ENCODE measurements around the gene SSBP2. TPM values are rescaled to one million over a fixed set of nuclear protein-coding genes. Genes with fewer than 3 reads are reported as not detected.
"Not testable (repeated sequence)": the region's sequence is repeated elsewhere in the genome, so short reads cannot be mapped to it uniquely, and the experiment has no call there.

SSBP2 gene
- total RNA-seq, 1 experiment from 2014 or later = 0.10 TPM

GRCh38 chr5:81700166-81700565 is 50.7 kb downstream of the SSBP2 start:
- no peak for DNase-seq (ENCODE audit: low read depth)
- in situ Hi-C loops (cut with HindIII; ENCODE audit: low pct_unique_long_range_greater_than_20kb, low sequenced_read_pairs) = no loop called here

- DNase-seq (ENCODE audit: low read depth) = no peak
These were observed 52.1 kb downstream of the SSBP2 start for GRCh38 chr5:81698813-81699212.

GRCh38 chr5:81696418-81697397 is 54.2 kb downstream of the SSBP2 start:
- DNase-seq (ENCODE audit: low read depth) = no peak
- in situ Hi-C loops (cut with HindIII; ENCODE audit: low pct_unique_long_range_greater_than_20kb, low sequenced_read_pairs) = no loop called here

More at GRCh38 chr5:81698813-81699212, 52.1 kb downstream of the SSBP2 start:
- in situ Hi-C loops (cut with HindIII; ENCODE audit: low pct_unique_long_range_greater_than_20kb, low sequenced_read_pairs) = no loop called here

GRCh38 chr5:81694726-81695125 is 56.2 kb downstream of the SSBP2 start:
- no peak for DNase-seq (ENCODE audit: low read depth)
- in situ Hi-C loops (cut with HindIII; ENCODE audit: low pct_unique_long_range_greater_than_20kb, low sequenced_read_pairs) = no loop called here

- in situ Hi-C loops (cut with HindIII; ENCODE audit: low pct_unique_long_range_greater_than_20kb, low sequenced_read_pairs) = no loop called here
These were observed 62.7 kb downstream of the SSBP2 start for GRCh38 chr5:81688215-81688614.

GRCh38 chr5:81687292-81687691 is 63.6 kb downstream of the SSBP2 start:
- in situ Hi-C loops (cut with HindIII; ENCODE audit: low pct_unique_long_range_greater_than_20kb, low sequenced_read_pairs) = no loop called here
- no peak for DNase-seq (ENCODE audit: low read depth)

More at GRCh38 chr5:81688215-81688614, 62.7 kb downstream of the SSBP2 start:
- no peak for DNase-seq (ENCODE audit: low read depth)

- in situ Hi-C loops (cut with HindIII; ENCODE audit: low pct_unique_long_range_greater_than_20kb, low sequenced_read_pairs) = no loop called here
- DNase-seq (ENCODE audit: low read depth) = no peak
These were observed 65.4 kb downstream of the SSBP2 start for GRCh38 chr5:81685471-81685870.

- in situ Hi-C loops (cut with HindIII; ENCODE audit: low pct_unique_long_range_greater_than_20kb, low sequenced_read_pairs) = no loop called here
- DNase-seq (ENCODE audit: low read depth) = no peak
These were observed 71.0 kb downstream of the SSBP2 start for GRCh38 chr5:81679885-81680284.

GRCh38 chr5:81675420-81675819 is 75.5 kb downstream of the SSBP2 start:
- in situ Hi-C loops (cut with HindIII; ENCODE audit: low pct_unique_long_range_greater_than_20kb, low sequenced_read_pairs) = no loop called here
- DNase-seq (ENCODE audit: low read depth) = no peak

GRCh38 chr5:81665795-81666194 is 85.1 kb downstream of the SSBP2 start:
- in situ Hi-C loops (cut with HindIII; ENCODE audit: low pct_unique_long_range_greater_than_20kb, low sequenced_read_pairs) = no loop called here
- DNase-seq (ENCODE audit: low read depth) = no peak

GRCh38 chr5:81660624-81661023 is 90.3 kb downstream of the SSBP2 start:
- in situ Hi-C loops (cut with HindIII; ENCODE audit: low pct_unique_long_range_greater_than_20kb, low sequenced_read_pairs); DNase-seq (ENCODE audit: low read depth): not testable (repeated sequence)

GRCh38 chr5:81657386-81657785 is 93.5 kb downstream of the SSBP2 start:
- no peak for DNase-seq (ENCODE audit: low read depth)
- in situ Hi-C loops (cut with HindIII; ENCODE audit: low pct_unique_long_range_greater_than_20kb, low sequenced_read_pairs) = no loop called here

- DNase-seq (ENCODE audit: low read depth) = no peak
- in situ Hi-C loops (cut with HindIII; ENCODE audit: low pct_unique_long_range_greater_than_20kb, low sequenced_read_pairs) = no loop called here
These were observed 94.1 kb downstream of the SSBP2 start for GRCh38 chr5:81656783-81657182.

GRCh38 chr5:81650987-81651386 is 99.9 kb downstream of the SSBP2 start:
- no peak for DNase-seq (ENCODE audit: low read depth)
- in situ Hi-C loops (cut with HindIII; ENCODE audit: low pct_unique_long_range_greater_than_20kb, low sequenced_read_pairs) = no loop called here

GRCh38 chr5:81646469-81646995 is 104.4 kb downstream of the SSBP2 start:
- no peak for DNase-seq (ENCODE audit: low read depth)
- in situ Hi-C loops (cut with HindIII; ENCODE audit: low pct_unique_long_range_greater_than_20kb, low sequenced_read_pairs) = no loop called here

- DNase-seq (ENCODE audit: low read depth) = no peak
- in situ Hi-C loops (cut with HindIII; ENCODE audit: low pct_unique_long_range_greater_than_20kb, low sequenced_read_pairs) = no loop called here
These were observed 108.7 kb downstream of the SSBP2 start for GRCh38 chr5:81642210-81642609.

- DNase-seq (ENCODE audit: low read depth) = no peak
- in situ Hi-C loops (cut with HindIII; ENCODE audit: low pct_unique_long_range_greater_than_20kb, low sequenced_read_pairs) = no loop called here
These were observed 111.3 kb downstream of the SSBP2 start for GRCh38 chr5:81639556-81639955.

GRCh38 chr5:81638471-81638870 is 112.4 kb downstream of the SSBP2 start:
- no peak for DNase-seq (ENCODE audit: low read depth)
- in situ Hi-C loops (cut with HindIII; ENCODE audit: low pct_unique_long_range_greater_than_20kb, low sequenced_read_pairs) = no loop called here

GRCh38 chr5:81633891-81634290 is 117.0 kb downstream of the SSBP2 start:
- in situ Hi-C loops (cut with HindIII; ENCODE audit: low pct_unique_long_range_greater_than_20kb, low sequenced_read_pairs) = no loop called here
- no peak for DNase-seq (ENCODE audit: low read depth)

- in situ Hi-C loops (cut with HindIII; ENCODE audit: low pct_unique_long_range_greater_than_20kb, low sequenced_read_pairs) = no loop called here
- no peak for DNase-seq (ENCODE audit: low read depth)
These were observed 117.4 kb downstream of the SSBP2 start for GRCh38 chr5:81633471-81633870.
